Medulla oblongata (tissue), 1 donor: Measurements from ENCODE around the gene KRT74.

Source experiments
- DNase-seq: peaks from one replicate; pipeline ENCODE4 v3.0.0-alpha.2; 2015; ENCODE audit errors: extremely low spot score

The KRT74 gene

DNA sequence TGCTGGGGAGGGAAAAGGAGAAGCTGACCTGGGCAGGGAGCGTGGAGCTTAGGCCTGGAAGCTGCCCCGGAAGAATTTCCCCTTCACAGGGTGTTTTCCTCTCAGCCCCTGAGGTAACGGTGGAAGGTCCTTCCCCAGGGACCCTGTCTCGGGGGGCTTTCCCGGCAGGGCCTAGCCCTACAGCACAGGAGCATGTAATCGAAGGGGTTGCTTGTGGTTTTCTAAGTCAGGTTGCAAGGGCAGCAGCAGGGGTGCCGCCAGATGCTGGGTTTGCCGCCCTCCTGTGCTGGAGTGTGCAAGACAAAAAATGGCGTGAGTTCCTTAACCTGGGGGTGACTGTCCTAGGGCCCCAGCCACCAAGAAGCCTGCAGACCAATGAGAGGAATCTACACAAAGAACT is 1.6 kb upstream of the KRT74 start:
- DNase-seq: no peak

- DNase-seq: no peak
Measured at GRCh38 chr12:52573306-52573705, 337 bp downstream of the KRT74 start.

GRCh38 chr12:52570511-52570910 is 3.1 kb downstream of the KRT74 start:
- DNase-seq: no peak

DNA sequence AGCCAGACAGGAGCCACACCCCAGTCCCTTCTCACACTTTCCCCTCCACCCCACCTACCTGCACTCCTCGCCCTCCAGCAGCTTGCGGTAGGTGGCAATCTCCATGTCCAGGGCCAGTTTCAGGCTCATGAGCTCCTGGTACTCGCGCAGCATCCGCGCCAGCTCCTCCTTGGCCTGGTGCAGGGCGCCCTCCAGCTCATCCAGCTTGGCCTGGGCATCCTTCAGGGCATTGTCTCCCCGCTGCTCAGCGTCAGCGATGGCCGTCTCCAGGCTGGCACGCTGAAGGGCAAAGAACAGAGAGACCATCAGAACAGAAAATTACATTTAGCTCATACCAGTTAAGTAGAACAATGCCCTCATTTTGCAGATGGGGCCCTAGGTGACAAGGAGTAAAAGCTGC is 5.5 kb downstream of the KRT74 start:
- peak; percentile 21 for DNase-seq

DNA sequence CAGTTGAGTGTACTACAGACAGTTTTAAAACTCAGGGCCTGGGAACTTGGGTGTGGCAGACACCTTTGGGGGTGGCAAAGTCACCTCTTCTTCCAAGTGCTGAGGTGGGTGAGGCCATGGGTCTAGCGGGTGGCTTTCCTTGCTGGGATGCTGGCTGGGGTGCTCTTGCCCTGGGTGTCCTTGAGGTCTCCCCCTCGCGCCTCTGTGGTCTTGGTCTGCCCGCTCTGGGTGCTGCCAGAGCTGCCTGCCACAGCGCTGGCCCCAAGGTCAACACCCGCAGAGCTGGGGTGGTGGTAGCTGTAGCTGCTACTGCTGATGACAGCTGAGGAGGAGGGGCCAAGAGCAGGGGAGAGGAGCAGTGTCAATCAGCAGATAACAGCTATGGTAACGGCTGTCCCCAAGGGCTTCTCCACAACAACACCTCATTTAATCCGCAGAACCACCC is 6.8 kb downstream of the KRT74 start:
- no peak for DNase-seq

- DNase-seq: no peak
Measured at GRCh38 chr12:52564582-52564981, 9.1 kb downstream of the KRT74 start.

- no peak for DNase-seq
Measured at GRCh38 chr12:52561880-52562449, 11.7 kb downstream of the KRT74 start.

GRCh38 chr12:52559979-52560378 is 13.7 kb downstream of the KRT74 start:
- DNase-seq: no peak

DNA sequence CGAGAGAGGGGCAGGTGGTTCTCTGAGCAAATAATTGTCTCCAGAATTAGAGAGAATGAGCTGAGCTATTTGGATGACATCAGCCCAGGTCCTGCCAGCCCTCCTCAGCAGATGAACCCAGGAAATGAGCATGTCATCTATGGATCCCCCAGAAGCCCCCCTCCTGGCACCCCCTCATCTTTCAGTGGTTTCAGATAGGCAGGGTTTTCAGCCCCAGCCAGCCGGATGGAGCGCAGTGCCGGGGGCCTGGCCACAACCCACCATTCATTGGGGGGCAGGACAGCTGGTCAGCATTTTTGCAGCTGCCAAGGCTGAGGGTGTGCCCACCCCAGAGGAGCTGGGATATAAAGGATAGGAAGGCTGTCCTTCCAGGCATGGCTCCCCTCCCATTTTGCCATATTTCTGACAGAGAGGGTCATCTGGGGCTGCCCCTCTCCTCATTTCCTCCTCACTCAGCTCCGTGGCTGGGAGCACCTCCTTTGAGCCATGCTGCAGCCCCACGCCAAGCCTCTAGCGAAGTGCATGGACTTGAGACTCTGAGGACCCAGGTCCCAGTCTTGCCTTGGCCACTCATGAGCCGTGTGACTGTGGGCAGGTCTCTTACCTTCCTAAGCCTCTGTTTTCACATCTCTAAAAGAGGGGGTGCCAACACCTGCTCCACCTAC is 14.7 kb downstream of the KRT74 start:
- DNase-seq: no peak

DNA sequence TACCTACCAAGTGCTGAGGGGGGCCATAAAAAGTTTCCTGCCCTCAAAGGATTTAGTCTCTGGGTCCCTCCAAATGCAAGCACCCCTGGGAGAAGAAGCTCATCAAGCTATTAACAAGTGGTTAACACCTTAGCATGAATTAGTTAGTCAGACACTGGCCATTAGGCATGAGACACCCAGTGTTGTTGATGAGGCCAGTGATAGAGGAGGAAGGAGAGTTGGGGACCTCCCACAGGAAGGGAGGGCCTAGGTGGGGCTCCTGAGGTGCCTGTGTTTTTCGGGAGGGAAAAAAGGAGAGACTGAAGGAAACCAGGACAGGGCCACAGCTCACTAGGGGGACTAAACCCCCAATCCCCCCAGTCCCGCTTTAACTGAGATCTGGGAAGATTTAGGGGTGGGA is 16.2 kb downstream of the KRT74 start:
- DNase-seq: no peak

DNA sequence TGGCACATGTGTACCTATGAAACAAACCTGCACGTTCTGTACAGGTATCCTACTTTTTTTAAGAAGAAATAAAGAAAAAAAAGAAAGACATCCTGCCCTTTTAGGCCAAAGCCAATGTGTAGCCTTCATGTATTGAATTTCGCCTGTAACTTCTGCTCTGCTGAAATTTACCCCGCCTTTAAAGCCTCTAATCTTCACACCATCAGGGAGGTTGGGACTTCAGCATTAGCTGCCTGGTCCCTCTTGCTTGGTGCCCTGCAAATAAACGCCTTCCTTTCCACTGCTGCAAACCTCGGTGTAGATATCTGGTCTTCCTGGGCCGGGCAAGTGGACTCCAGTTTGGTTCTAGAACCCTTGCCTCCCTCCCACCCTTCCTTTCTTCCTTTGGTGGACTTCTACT is 18.1 kb downstream of the KRT74 start:
- DNase-seq: no peak

GRCh38 chr12:52552681-52553195 is 20.9 kb downstream of the KRT74 start, which contains the start of gene KRT71:
Gene KRT71, minus strand, starts transcription at chr12:52553145. Its CDS starts 68 bp downstream, at chr12:52553077.
- no peak for DNase-seq

GRCh38 chr12:52552055-52552454 is 21.6 kb downstream of the KRT74 start:
- peak; percentile 61 for DNase-seq

DNA sequence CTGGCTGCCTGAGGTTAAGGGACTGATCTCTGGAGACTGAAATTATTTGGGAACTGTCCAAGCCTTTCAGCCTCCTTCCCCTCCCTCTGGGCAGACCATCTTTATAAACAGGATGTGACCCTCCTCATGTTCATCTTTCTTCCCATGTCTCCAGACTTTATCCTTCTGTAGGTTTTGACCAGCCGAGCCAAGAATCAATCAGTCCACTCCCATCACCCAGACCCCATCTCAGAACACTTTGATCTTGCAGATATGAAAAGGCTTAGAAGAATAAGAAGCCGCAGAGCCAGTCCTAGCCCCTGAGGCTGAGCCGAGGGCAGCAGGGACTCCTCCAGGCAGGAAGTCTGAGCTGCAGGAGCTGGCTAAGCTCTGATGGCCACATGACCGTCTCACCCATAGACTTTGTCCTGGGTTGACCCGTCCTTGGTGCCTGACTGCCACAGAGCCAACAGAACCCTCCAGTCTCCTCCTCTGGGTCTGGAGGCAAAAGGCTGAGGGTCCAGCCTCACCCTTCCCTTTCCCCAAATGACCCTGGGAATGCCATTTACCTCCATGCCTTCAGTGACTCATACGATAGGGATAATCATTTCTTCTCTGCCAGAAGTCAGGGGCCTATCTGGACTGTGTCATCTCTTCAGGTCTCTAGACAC is 22.3 kb downstream of the KRT74 start:
- no peak for DNase-seq

DNA sequence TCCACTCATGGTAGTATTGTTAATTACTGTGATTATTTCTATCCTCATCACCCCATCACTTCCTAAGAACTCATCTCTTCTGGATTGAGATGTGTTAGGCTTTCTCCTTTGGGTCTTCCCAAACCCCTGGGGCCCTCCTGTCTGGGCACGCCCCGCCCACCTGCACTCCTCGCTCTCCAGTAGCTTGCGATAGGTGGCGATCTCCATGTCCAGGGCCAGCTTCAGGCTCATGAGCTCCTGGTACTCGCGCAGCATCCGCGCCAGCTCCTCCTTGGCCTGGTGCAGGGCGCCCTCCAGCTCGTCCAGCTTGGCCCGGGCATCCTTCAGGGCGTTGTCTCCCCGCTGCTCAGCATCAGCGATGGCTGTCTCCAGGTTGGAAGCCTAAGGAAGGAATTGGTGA is 27.5 kb downstream of the KRT74 start:
- no peak for DNase-seq

GRCh38 chr12:52543985-52544883 is 29.4 kb downstream of the KRT74 start:
- peak; percentile 37 for DNase-seq

- DNase-seq: no peak
Measured at GRCh38 chr12:52542785-52543318, 30.8 kb downstream of the KRT74 start.

- no peak for DNase-seq
Measured at GRCh38 chr12:52542157-52542556, 31.5 kb downstream of the KRT74 start.

DNA sequence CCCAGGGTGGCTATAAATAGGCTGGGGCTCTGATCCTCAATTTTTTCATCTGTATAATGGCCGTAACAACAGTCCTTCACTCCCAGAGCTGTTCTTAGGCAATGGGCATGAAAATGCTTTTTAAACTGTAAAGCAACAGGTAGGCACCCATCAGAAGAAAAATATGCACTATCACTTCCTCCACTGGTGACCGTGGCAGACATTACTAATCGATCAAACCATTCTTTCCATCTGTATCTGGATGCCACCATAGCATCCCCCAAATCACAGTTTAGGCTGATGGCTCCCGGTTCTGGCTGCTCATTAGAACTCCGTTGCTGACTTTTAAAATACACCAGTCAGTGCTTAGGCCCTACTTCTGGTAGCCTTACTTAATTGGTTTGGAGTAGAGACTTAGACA is 31.9 kb downstream of the KRT74 start:
- DNase-seq: no peak

GRCh38 chr12:52540531-52540930 is 33.1 kb downstream of the KRT74 start:
- no peak for DNase-seq

DNA sequence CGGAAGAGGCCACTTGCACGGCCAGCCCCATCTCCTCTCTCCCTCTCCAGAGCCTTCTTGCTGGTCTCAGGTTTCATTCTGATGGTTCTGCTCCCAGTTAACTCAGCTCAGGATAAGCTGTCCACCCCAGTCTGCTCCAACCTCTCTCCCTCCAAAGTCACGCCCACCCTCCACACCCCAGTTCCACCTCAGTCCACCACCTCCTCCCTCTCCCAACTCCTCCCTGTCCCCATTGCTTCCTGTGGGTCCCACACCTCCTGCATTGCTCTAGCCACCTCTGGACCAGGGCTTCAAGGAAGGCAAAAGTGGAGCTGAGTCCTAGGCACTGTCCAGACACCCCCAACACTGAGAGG is 33.8 kb downstream of the KRT74 start:
- no peak for DNase-seq
